Thyroid gland (tissue), 4 donors: ENCODE results near the gene CEACAM18.

Experiments
- CTCF ChIP-seq, 6 experiments: fragments of 200-600 bp in 3 of 6; fragments of 450-650 bp in 3 of 6; sonication (generic) in 3 of 6; IDR thresholded peaks; one replicate each; pipeline ENCODE4 v1.5.1; 2016 to 2019; ENCODE audit warnings: antibody characterized with exemption in 6 of 6, mild to moderate bottlenecking in 2 of 6, inconsistent platforms in 1 of 6, moderate library complexity in 1 of 6
- POLR2A ChIP-seq, 2 donors: fragments of 450-650 bp; IDR thresholded peaks; one replicate each; pipeline ENCODE4 v1.6.1; 2017; ENCODE audit warnings: antibody characterized with exemption in 2 of 2, mild to moderate bottlenecking in 2 of 2, moderate library complexity in 1 of 2

DNA sequence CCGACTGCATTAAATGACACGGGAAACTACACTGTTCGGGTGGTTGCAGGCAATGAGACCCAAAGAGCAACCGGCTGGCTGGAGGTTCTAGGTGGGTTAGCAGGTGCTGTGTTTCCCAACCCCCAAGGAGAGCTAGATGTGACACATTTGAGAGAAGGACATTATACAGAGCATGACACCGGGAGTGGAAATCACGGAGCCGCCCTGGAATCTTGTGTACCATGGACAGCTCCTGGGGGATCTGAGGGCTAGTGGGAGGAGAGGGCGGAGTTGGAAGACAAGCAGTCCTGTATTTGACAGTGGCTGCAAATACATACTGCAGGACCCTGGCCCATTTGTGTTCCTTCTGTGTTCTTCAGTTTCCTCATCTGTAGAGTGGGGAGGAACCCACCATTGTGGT, 2.3 kb downstream of the CEACAM18 start:
- no peak for TF ChIP-seq CTCF (IDR thresholded peaks at IDR 0.05)
- no peak for TF ChIP-seq POLR2A (IDR thresholded peaks at IDR 0.05)
